KOPT-K1 (cell line): ENCODE measurements around the gene PIGZ.
A peak's percentile ranks its signal among the peaks of the same experiment; 100 is the strongest.
"Not testable (repeated sequence)": the region's sequence is repeated elsewhere in the genome, so short reads cannot be mapped to it uniquely, and the experiment has no call there.

ENCODE experiments used
- H3K27ac ChIP-seq: fragments of 200-600 bp; sonication (generic); 2 replicates; pipeline ENCODE4 v1.5.1; 2016; ENCODE audit warnings: antibody characterized with exemption, mild to moderate bottlenecking, low read depth, low read length; ENCODE audit not compliant: poor library complexity, severe bottlenecking
- H3K36me3 ChIP-seq: fragments of 200-600 bp; sonication (generic); 2 replicates; pipeline ENCODE4 v1.5.1; 2017; ENCODE audit warnings: antibody characterized with exemption, mild to moderate bottlenecking, low read length, moderate library complexity; ENCODE audit not compliant: insufficient read depth
- H3K9me3 ChIP-seq: fragments of 200-600 bp; sonication (generic); 2 replicates; pipeline ENCODE4 v1.5.1; 2017; ENCODE audit warnings: antibody characterized with exemption, low read length, mild to moderate bottlenecking; ENCODE audit not compliant: insufficient read depth, poor library complexity, severe bottlenecking

The PIGZ gene

DNA sequence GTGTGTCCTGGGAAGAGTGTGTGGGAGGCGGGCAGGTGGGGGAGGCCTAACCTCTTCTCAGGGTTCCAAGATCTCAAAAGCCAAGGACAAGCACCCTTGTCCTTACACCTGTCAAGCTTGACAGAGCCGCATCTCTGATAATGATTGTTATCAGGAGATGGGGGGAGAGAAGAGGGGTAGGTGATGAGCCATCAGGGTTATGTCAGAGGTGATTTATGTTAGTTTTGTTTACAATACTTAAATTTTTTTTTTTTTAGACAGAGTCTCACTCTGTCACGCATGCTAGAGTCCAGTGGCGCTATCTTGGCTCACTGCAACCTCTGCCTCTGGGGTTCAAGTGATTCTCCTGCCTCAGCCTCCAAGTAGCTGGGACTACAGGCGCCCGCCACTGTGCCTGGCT is 18.9 kb downstream of the PIGZ start:
- no peak overlapping the region for H3K27ac ChIP-seq
- H3K9me3 ChIP-seq, result no peaks in the 10 kb centered on the region
- peaks cover 12% of the 10 kb centered on the region; the same call in 1 of the 2 replicates for H3K36me3 ChIP-seq

DNA sequence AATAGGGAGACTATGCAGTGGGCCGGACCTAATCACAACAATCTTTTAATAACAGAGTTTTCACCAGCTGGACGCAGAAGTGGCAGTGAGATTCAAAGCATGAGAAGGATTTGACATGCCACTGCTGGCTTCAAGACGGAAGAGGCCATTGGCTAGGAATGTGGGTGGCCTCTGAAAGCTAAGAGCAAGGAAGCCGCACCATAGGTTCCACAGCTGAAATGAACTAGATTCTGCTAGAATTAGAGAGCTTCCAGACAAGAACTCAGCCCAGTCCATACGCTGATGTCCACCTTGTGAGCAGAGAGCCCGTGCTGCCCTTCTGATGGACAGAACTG is 19.4 kb downstream of the PIGZ start:
- no peak overlapping the region for H3K27ac ChIP-seq
- H3K36me3 ChIP-seq, result peaks cover 13% of the 10 kb centered on the region; the same call in 1 of the 2 replicates

DNA sequence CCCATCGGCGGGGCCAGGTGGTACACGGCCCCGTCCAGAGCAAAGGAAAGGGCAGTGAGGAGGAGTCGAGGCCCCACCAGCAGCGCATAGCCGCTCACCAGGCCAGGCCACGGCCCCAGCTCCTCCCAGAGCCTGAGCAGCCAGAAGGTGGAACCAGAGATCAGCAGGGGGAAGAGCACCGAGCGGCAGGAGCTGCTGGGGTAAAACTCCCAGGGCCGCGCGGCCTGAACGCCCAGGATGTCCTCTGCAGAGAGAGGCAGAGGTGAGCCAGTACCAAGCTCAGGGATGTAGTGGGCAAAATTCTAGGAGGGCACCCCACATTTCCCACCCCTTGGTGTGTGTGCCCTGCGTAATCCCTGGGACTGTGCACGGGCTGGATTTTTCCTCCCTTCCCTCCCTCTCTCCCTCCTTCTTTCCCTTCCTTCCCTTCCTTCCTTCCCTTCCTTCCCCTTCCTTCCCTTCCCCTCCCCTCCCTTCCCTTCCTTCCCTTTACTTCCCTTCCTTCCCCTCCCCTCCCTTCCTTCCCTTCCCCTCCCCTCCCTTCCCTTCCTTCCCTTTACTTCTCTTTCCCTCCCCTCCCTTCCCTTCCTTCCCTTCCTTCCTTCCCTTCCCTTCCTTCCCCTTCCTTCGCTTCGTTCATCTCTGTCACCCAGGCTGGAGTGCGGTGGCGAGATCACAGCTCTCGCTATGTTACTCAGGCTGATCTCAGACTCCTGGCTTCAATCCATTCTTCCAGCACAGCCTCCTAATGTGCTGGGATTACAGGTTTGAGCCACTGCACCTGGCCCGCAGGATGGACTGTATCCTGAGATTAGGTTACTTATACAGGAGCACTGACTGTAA is 20.0 kb downstream of the PIGZ start:
- Histone ChIP-seq H3K27ac (no peak overlapping the region), H3K36me3 (peaks cover 13% of the 10 kb centered on the region; the same call in 1 of the 2 replicates), H3K9me3 (no peaks in the 10 kb centered on the region)

More for the DNA sequence above, 19.4 kb downstream of the PIGZ start:
- no peaks in the 10 kb centered on the region for H3K9me3 ChIP-seq

DNA sequence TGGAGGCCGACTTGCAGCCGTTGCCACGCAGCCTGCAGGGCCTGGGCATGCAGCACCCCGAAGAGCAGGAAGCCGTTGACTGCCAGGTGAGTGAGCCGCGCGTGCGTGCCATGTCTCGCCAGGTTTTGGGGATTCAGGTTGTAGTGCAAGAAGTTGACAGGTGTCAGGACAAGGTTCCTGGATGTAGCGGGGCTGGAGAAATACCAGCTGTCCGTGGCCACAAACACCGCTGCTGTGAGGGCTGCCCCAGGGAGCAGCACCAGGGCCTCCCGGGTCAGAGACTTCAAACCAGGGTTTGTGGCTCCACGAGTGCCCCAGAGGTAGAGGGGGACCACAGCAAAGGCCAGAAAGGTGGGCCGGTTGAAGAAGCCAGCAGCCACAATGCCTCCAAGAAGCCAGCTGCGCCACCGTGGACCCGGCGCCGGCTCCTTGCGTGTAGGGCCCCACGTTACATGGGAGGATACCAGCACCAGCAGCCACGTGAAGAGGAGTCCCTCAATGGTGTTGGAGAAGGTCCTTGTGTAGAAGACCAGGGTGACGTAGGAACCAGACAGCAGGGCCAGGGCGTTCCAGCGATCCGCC is 20.7 kb downstream of the PIGZ start:
- Histone ChIP-seq H3K9me3 (no peaks in the 10 kb centered on the region), H3K27ac (no peak overlapping the region), H3K36me3 (peaks cover 13% of the 10 kb centered on the region; the same call in 1 of the 2 replicates)

DNA sequence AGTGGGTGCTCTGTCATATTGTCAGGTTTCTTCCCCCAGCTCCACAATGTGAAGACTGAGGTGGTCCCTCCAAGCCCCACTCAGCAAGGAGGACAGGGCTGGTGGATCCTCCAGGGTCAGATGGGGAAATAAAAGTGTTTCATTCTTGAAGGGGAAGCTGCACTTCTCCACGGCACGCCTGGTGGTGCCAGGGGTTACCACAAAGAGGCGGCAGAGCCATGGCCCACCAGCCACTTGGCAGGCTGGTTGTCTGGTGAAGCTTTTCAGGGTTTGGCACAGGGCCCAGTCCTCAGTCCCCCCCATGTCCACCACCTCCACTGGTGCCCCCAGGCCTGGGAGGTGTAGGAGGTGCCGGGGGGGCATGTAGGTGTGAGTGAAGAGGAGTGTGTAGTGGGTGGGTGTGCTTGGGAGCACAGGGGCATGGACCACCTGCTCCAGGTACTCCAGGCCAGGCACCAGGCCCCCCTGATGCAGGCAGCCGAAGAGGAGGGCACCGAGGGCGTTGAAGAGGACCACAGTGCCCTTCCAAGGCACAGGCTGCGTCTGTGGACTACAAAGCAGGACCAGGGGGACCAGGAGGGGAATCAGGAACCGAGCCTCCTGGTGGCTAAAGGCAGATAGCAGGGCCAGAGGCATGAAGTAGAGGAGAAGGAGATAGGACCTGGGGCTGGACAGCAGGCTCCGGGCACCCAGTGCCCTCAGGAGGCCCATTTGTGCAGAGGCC is 21.3 kb downstream of the PIGZ start:
- Histone ChIP-seq H3K27ac (no peak overlapping the region), H3K36me3 (peaks cover 13% of the 10 kb centered on the region; the same call in 1 of the 2 replicates), H3K9me3 (no peaks in the 10 kb centered on the region)

DNA sequence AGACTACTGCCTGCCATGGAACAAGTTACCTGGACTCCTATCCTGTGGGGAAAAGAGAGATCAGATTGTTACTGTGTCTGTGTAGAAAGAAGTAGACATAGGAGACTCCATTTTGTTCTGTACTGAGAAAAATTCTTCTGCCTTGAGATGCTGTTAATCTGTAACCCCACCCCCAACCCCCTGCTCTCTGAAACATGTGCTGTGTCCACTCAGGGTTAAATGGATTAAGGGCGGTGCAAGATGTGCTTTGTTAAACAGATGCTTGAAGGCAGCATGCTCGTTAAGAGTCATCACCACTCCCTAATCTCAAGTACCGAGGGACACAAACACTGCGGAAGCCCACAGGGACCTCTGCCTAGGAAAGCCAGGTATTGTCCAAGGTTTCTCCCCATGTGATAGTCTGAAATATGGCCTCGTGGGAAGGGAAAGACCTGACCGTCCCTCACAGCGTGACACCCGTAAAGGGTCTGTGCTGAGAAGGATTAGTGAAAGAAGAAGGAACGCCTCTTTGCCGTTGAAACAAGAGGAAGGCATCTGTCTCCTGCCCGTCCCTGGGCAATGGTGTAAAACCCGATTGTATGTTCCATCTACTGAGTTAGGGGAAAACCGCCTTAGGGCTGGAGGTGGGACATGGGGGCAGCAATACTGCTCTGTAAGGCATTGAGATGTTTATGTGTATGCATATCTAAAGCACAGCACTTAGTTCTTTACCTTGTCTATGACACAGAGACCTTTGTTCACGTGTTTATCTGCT is 24.4 kb downstream of the PIGZ start:
- Histone ChIP-seq H3K27ac (peak overlapping the region; percentile 77), H3K36me3 (peaks cover 29% of the 10 kb centered on the region)
- not testable (repeated sequence) for H3K9me3 ChIP-seq

DNA sequence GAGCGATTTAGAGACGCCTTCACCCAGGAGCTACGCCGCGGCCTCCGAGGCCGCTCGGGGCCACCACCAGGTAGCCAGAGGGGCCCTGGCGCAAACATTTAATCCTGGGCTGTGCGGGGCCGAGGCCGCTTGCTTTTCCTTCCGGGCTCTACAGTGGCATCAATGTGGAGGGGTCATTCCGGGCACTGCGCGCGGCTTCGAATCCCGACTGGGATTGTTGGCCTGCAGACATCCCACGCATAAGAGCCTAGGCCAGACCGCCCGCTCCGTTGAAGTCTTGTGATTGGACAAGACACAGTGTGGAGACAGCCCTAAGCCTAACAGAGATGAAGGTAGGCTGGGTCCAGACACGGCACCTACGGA is 25.7 kb downstream of the PIGZ start:
- Histone ChIP-seq H3K36me3 (peaks cover 43% of the 10 kb centered on the region), H3K9me3 (no peaks in the 10 kb centered on the region), H3K27ac (peak overlapping the region; percentile 77)

DNA sequence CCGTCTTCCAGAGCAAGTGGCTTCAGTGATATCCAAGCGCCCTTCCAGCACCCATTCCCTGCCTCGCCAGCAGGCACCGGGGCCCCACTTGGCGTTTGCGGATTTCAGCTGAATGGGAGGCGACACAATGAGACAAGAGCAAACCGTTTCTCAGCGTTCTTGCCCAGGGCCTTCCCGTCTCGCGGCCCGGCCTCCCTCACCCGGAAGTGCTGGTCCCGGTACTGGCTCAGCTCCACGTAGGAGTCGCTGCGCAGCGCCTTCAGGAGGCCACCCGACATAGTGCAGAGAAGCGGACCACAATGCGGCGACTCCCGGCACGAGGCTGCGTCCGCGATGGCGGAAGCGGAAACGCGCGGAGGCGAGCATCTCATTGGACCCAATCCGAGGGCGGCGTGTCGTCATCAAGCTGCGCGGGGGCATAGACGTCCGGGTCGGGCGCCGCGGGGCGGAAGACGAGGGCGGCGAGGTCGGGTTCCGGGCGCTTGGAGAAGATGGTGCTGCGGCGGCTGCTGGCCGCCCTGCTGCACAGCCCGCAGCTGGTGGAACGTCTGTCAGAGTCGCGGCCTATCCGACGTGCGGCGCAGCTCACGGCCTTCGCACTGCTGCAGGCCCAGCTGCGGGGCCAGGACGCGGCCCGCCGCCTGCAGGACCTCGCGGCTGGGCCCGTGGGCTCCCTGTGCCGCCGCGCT is 26.3 kb downstream of the PIGZ start, which contains the start of gene NCBP2:
TSS of gene NCBP2 (minus strand) at position 303 of the 689 bp plus-strand sequence. CDS start at position 278, 25 bp downstream.
- Histone ChIP-seq H3K27ac (peak within 1 kb of the TSS; percentile 77), H3K9me3 (no peaks in the 10 kb centered on the region), H3K36me3 (peaks cover 48% of the 10 kb centered on the region)

DNA sequence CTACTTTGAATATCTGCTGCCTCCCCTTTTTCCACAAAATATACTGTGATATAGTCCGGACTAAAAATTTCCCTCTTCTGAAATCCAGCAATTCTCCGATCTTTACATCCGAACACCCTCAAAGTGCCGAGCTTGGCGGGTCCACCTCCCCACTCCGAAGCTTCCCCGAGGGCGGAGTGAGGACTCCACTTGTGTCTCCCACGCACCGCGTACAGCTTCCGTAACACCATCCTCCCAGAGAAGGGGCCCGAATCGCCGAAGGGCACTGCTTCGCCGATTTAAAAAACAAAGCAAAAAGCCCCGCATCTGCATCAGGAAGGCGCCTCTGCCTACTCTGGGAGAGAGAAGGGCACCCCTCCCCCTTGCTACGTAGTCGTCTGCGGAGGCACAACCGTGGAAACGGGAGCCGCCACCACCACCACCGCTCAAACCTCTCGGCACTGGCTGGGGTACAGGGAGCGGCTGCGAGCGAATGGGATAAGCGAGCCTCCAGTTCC is 26.9 kb downstream of the PIGZ start:
- Histone ChIP-seq H3K36me3 (peaks cover 54% of the 10 kb centered on the region), H3K9me3 (no peaks in the 10 kb centered on the region), H3K27ac (peak overlapping the region; percentile 77)

DNA sequence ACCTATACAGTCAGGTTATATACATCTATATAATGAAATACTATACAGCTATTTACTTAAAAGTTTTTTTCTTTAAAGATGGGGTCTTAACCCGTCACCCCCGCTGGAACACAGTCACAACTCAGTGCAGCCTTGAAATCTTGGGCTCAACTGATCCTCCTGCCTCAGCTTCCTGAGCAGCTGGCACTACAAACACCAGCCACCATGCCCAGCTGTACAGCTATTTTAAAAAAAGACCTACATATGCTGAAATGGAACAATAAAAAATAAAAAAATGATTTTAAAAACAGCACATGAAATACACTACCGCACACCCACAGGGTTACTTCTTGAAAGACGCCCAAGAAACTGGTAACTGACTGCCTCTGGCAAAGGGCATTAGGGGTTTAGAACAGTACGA is 30.1 kb downstream of the PIGZ start:
- no peak overlapping the region for H3K27ac ChIP-seq
- H3K9me3 ChIP-seq, result no peaks in the 10 kb centered on the region
- peaks cover 72% of the 10 kb centered on the region for H3K36me3 ChIP-seq

DNA sequence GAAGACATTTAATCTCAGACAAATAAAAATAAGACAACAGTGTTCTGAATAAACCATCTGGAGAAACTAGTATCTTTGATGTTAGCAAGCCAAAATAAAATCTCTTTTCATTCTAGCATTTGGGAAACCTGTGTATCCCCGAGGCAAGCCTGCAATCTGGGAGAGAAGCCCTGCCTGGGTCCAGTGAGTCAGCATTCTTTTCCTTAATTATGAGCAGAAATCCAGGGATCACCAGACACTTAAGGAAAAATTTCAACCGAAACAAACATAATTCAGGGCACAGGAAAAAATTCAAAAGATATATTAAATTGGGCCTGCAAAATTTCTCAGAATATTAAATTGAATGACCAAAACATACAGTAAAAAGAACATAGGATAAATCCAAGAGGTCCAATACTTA is 30.5 kb downstream of the PIGZ start:
- H3K27ac ChIP-seq, result no peak overlapping the region
- peaks cover 77% of the 10 kb centered on the region for H3K36me3 ChIP-seq
- no peaks in the 10 kb centered on the region for H3K9me3 ChIP-seq

DNA sequence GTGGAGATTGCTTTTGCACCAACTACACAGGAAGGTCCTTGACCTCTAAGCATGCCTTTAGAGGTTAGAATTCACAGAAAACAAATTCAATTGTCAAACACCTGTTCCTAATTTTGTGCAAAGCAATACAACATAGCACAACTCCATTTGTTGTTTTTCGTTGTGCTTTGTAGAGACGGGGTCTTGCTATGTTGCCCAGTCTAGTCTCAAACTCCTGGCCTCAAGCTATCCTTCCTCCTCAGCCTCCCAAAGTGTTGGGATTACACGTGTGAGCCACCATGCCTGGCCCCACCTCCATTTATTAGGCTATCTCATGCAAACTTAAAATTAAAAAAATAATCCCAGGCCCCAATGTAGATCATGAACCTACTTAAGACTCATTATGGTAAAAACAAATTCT is 32.3 kb downstream of the PIGZ start:
- no peak overlapping the region for H3K27ac ChIP-seq
- peaks cover 95% of the 10 kb centered on the region for H3K36me3 ChIP-seq
- no peaks in the 10 kb centered on the region for H3K9me3 ChIP-seq

DNA sequence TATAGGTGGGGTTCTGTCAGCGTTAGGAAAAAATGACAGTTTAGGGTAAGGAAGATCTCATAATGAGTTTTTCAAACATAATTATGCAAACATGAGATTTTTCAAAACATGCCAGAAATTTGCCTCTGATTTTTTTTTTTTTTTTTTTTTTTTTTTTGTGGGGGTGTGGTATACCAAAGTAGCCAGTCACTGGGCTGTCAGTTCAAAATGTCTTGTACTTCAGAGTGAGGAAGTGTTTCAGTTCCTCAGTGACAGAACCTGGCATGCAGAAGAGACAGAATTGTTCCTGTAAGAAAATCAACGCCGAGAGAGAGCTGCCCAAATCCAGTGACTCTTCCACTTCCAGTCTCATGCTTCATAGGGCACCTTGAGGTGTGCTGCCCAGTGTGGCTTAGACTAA is 36.0 kb downstream of the PIGZ start:
- H3K27ac ChIP-seq, result no peak overlapping the region
- H3K9me3 ChIP-seq, result no peaks in the 10 kb centered on the region
- peaks cover 100% of the 10 kb centered on the region for H3K36me3 ChIP-seq

DNA sequence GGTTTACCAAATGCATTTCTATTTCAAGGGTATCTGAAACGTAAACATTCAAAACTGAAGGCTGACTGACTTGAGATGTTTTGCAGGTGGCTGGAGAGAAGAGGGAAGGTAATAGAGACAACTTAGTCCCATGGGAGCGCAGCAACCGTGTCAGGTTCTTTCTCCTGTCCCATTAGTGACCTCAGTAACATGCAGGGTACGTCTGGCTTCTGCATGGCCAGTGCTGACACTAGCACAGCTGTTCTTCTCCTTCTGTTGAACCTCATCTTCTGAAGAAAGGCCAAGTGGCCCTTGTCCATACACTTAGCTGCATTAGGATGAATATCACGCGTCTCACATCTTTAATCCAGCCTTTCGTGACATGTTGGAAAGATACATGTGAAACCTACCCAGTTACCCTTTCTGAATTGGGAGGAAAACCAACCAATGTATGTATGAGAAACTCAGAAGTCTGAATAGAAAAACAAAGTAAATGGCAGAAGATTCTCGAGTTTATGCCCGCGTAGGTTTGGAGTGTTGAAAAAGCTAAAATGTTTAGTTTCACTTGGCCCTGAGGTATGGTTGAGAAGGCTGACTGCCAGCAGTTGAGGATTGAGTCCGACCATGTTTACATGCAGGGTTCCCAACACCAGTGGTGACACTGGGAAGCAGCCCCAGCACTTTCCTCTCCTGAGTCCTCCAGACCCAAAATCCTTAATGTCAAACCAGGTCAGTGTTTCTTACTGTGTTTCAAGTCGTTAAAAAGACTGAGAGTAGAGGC is 36.6 kb downstream of the PIGZ start:
- Histone ChIP-seq H3K9me3 (no peaks in the 10 kb centered on the region), H3K27ac (no peak overlapping the region), H3K36me3 (peaks cover 100% of the 10 kb centered on the region)
